ENCODE measurements around the gene KAZN.

The KAZN gene

DNA sequence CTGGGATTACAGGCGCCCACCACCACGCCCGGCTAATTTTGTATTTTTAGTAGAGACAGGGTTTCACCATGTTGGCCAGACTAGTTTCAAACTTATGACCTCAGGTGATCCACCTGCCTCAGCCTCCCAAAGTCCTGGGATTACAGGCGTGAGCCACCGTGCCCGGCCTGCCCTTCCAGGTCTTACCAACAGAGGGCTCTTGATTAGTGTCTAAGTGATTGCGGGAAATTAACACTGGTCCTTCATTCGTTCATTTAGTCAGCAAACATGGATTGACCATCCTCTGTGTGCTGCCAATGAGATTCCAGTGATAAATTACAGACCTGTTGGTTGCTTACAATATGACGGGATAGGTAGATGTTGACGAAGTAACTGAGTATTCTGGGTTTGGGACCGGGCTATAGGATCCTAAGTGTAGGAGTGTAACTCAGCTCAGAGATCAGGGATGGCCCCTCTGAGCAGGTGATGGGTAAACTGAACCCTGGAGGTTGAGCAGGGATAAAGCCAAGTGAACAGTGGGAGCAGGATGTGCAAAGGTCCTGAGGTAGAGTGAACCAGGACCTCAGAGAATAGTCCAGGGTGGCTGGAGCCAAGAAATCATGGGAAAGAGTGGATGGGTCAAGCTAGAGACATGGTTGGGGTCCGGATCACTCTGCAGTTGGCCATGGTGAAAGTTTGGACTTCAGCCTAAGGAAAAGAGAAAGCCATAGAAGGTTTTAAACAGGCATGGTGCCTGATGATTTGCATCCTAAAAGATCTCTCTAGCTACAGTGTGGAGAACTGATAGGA is 171.2 kb downstream of the KAZN start:
- DNase-seq (ENCODE audit: low read depth in 2 of 2), result no peak

DNA sequence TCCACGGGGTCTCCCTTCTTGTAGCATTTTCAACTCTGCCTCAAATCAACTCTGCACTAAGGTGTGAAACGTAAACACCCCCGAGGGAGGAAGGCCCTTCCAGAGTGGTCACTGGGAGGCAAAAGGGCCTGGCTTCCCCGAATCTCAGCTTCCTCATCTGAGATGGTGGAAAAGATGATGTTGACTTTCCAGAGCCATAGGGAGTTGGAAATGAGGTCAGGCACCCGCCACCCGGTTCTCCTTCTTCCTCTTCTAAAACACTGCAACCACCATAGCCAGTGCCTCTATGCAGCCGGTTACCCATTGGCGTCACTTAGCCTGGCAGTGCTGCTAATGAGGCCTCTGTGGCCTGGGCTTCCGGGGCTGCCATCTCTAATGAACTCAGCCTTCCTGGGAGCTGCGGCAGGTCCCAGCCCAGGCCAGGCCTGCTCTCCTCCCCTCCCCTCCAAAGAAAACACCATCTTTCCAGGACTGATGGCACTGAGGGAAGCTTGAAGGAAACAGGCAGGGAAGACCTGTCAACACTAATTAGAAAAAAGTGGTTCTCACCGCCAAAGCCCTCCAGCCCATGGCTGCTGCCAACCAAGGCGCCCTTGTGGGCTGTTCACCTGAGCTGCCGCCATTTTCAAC is 175.0 kb downstream of the KAZN start:
- no peak for DNase-seq (ENCODE audit: low read depth in 2 of 2)

DNA sequence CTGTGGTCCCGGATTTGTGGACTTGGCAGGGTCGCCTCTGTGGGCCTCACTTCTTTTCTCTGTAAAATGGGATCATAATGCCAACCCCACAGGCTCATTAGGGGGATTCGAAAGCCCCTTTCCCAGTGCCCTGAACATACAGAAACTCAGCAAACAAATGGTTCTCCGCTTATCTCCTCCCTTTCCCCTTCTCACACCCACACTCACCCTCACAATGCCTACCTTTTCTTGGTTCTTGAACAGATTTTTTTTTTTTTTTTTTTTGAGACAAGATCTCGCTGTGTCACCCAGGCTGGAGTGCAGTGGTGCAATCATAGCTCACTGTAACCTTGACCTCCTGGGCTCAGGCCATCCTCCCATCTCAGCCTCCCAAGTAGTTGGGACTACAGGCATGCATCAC is 175.7 kb downstream of the KAZN start:
- DNase-seq (ENCODE audit: low read depth in 2 of 2), result no peak

DNA sequence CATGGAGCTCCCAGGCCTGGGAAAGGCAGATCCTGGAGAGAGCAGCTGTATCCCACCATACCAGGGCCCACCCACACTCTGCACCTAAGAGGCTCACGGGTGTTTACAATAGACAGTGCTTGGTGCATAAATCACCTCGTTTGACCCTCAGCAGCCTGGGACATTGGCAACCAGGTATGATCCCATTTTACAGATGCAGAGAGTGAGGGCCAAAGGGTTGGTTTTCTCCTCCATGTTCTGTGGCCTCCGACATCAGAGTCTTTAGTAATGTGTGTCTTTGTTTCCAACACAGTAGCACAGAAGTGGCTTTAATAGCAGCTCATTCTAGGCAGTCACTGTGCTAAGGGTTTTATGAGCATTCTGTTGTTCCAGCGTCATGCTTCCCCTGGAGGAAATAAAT is 176.5 kb downstream of the KAZN start:
- DNase-seq (ENCODE audit: low read depth in 2 of 2), result no peak

DNA sequence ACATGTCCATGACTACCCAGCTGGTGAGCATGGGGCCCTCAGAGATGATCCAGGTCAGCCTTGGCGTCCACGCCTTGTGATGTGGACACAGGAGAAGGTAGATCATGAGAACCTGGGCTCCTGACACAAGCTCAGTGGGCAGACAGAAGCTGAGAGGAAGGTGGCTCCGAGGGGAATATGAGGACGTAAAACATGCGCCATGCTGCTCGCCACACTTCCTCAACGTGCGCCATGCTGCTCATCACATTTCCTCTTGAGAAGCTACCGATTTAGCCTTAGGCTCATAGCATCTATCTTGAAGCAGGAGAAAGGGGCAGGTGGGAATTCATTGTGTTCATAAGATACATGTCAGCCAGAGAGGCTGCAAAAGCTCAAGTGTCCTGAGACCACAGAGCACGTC is 176.9 kb downstream of the KAZN start:
- no peak for DNase-seq (ENCODE audit: low read depth in 2 of 2)

DNA sequence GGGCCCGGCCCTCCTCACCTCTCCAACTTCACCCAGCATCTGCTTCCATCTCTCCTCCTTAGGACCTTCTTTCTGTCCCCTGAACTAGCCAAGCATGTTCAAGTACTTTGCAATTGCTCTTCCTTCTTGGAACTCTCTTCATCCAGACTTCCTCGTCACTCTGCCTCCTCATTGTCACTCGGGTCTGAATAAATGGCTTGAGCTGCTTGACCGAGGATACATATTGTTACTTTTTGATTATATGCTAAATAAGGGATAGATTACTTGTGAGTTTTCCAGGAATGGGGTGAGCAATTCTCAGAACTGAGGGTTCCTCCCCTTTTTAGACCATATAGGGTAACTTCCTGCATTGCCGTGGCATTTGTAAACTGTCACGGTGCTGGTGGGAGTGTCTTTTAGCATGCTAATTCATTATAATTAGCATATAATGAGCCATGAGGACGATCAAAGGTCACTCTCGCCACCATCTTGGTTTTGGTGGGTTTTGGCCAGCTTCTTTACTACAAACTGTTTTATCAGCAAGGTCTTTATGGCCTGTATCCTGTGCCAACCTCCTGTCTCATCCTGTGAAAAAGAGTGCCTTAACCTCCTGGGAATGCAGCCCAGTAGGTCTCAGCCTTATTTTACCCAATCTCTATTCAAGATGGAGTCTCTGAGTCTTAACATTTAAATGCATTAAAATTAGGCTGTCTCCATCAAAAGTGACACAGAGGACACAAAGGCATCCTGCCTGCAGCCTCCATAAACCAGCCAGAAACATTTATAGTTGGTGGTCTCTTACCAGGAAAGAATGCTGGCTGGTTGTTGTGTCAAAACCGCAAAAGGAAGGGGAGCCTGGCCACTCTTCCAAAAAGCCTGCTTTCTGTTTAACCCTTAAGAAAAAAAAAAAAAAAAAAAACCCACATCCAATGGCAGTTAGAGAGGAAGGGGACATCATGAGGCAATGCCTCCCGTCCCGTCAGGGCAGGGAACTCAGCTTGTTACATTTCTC is 179.3 kb downstream of the KAZN start:
- DNase-seq (ENCODE audit: low read depth in 2 of 2), result no peak

DNA sequence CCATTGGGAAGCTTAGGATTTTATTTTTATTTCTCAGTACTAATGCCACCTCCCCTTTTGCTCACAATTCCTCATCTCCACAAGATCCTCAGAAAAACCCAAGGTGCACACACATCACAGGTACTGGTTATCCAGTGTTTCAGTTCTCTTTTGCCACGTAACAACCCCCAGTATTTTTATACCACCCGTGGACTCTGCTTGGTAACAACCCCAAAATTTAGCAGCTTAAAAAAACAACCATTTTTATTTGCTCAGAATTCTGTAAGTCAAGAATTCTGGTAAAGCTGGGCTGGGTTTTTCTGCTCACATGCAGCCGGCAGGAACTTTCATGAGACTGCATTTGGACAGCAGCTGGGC is 180.0 kb downstream of the KAZN start:
- DNase-seq (ENCODE audit: low read depth in 2 of 2), result no peak

DNA sequence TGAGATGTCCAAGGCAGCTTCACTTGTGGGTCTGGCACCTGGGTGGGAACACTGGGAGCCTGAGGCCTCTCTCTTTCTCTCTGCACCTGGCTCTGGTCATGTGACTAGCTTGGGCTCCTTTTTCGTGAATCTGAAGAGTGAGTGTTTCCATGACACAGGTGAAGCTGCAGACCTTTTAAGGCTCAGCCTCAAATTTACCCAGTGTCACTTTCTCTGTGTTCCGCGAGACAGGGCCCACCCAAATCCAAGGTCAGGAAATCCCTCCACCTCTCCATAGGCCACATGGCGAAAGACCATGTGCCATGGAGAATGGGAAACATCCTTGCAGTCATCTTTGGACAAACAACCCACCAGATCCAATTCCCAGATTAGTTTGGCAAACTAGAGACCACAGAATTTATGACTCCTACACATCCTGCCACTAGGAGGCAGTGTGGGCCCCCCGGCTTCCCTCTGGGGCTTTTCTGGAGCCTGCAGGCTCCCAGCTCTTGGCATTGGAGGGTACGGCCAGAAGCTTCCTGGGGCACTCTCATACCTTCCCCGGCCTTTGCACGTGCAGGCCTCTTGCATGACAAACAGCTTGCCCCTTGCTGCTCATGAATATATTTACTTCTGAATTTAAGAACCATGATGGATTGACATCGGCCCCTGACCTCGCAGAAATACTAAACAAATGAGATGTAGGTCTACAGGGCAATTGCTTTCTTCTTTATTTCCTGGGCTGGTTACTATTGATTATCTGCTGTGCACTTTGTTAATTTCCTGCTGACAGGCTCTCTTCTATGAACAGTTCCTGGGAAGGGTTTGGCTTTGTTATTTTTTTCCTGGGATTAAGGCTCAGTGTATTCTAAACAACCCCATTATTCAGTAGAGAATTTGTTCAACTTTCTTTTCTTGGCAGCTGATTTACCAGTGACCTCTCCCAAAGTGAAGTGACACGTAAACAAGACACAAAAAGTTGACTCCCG is 180.7 kb downstream of the KAZN start:
- DNase-seq (ENCODE audit: low read depth in 2 of 2), result no peak

DNA sequence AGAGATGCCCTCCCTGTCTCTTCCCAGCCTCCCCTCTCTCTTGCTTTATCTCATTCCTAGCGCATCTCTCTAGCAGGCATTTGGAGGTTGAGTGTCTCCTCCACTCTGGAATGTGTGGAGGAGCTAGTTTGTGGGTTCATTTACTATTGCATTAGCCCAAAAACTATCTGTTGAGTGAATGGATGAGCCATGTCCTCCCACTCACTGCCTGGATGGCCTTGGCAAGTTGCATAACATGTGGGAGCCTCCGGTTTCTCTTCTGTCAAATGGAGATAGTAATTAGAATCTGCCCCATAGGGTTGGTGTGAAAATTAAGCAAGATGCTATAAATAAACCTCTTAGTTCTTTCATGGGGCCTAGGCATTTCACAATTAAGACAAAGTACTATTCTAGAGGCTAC is 181.8 kb downstream of the KAZN start:
- DNase-seq (ENCODE audit: low read depth in 2 of 2), result no peak

DNA sequence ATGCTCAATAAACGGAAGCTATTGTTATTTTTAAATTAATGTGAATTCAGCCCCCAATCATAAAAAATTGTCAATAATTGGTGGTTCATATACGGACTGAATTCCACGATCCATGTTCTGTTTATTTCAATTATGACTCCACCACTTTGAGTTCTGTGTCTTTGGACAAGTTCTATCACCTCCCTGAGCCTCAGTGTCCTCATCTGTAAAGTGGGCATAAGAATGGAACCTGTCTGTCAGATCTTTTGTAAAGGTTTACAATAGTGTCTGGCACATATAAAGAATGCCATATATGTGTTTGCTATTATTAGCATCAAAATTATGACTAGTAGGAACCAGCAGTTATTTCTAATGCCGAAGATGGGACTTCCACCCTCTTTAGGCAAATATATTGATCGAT is 183.3 kb downstream of the KAZN start:
- DNase-seq (ENCODE audit: low read depth in 2 of 2), result no peak

DNA sequence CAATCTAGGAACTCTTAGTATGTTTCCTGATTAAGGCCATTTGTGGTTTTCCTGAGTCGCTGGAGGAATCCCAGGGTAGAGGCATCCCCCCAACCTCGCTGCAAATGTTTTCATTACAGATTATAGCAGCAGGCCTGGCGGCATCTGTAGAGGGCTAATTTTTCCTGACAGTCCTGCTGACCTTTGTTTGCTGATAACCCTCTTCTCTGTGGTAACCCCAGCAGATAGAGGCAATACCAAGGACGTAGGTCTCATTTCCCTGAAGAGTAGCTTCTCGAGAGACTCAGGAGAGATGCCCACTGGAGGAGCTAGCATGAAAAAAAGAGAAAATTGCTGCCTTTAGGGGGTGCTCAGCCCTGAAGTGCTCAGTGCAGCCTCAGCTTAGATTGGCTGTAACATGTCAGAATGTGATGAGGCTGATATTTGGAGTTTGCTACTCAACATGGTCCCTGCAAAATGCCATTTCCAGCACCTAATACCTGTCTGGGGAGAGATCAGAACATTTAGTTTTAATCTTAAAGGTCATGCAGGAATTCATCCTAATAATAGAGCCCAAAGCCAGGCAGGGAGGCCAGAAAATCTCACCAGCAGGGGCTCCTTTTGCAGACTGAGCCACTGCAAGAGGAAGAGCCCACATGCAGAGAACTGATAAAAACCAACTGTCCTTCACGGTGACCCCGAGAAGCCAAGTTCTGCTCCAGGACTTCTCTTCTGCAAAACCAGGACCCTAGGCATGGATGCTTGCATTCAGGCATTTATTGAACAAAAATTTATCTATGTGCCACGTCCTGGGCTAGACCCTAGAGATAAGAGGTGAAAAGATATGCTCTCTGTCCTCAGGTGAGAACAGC is 184.5 kb downstream of the KAZN start:
- no peak for DNase-seq (ENCODE audit: low read depth in 2 of 2)

DNA sequence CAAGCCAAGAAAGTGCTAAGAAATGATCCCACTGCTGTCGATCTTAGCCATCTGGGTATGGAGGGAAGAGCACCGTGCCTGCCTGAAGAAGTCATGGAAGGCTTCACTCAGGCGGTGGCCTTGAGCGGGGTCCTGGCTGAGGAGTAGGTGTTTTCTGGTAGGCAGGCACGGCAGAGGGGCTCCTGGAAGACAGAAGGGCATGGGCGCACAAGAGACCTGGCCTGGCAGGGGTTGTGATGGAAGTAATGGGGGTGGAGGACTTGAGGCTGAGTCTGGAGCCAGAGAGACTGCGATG is 185.1 kb downstream of the KAZN start:
- DNase-seq (ENCODE audit: low read depth in 2 of 2), result no peak

DNA sequence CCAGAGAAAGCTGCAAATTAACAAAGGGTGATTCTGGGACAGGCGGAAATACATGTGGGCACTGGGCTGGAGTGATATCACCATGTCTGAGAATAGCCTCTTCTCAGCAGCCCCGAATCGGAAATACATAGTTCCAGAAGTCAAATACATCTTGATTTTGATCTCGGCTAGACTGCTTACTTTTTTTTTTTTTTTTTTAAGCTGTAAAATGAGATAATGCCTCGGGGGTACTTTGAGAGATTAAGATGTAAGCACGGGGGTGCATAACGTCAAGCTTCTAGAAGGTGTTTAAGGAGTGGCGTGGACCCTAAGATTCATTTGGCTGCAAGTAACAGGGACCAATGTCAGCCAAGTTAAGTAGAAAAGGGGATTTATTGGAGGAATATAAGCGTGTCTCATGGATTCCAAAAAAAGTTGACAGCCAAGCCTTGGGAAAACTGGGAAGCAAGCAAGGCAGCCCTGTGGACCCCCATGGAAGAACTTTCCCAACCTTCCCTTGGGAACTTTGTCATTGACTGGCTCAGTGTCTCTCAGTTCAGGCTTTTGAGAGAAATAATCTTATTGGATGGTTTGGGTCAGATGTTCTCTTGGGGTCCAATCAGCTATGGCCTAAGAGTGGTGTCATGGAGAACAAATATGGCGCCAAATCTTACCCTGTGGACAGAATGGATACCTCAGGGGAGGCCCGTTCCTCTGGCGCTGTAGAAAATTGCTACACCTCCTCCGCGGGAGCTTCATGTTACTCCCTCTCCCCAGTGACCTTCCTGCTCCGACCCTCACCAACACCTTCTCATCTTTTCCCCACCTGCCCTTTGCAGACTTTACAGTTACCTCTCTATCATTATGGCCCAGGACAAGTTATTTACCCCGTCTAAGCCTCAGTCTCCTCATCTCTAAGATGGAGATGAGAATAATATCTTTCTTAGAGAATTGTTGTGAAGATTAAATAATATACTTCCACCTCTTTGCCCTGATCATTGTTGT is 186.6 kb downstream of the KAZN start:
- DNase-seq (ENCODE audit: low read depth in 2 of 2), result no peak

DNA sequence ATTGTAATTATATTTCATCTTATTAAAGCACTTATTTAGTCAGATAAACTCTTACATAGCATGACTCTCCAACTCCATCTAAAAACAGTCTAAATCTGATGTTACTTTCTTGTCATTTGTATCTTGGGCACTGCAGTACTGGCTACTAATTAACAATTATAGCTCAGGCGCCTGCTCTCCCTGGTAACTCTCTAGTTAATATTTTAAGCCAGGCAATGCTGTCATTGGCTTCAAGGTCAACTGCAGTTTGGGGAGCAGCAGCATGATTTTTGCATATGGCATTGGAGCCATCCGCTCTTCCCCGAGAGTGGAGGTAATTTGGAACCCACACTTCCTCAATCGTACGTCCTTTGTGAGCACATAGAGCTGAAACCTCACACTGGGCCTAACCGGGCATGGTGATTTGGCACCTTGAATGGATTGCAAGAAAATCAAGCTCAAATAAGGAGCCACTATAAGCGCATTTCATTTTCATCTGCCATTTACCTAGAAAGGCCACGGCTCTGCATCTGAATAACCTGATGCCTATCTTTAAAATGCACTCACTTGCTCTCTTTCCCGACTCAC is 187.7 kb downstream of the KAZN start:
- DNase-seq (ENCODE audit: low read depth in 2 of 2), result no peak

DNA sequence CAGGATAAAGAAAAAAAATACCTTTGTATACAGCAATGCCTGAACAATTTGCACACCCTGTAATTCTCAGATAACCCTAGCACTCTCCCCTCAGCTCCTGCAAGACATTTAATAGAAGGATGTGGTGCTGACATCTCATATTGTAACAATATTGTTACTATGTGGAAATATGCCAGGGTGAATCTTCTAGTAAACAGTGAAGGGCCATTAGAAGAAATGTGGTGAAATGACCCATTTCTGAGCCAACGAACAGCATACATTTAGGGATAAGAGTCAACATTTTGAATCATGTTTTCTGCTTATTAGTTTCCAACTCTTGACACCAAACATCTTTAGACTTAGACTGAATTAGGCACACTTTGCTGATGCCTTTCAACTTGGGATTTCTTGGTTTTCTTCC is 188.2 kb downstream of the KAZN start:
- no peak for DNase-seq (ENCODE audit: low read depth in 2 of 2)

DNA sequence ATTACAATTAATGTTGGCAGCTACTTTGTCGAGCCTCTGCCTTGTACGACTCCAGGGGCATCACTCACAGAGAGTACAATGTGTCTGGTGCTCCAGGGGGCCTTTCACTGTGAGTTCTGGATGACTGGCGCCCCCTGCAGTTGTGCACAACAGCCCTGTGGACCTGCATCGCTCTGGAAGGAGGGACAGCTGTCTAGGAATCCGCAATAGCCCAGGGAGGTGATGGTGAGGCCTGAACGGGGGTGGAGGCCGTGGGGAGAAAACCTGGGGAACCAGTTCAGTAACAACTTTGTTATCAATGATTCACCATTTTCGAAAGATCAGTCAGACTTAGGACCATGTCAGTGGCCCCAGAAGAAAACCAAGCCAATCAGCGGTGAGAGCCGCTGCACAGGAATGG is 189.1 kb downstream of the KAZN start:
- DNase-seq (ENCODE audit: low read depth in 2 of 2), result no peak

DNA sequence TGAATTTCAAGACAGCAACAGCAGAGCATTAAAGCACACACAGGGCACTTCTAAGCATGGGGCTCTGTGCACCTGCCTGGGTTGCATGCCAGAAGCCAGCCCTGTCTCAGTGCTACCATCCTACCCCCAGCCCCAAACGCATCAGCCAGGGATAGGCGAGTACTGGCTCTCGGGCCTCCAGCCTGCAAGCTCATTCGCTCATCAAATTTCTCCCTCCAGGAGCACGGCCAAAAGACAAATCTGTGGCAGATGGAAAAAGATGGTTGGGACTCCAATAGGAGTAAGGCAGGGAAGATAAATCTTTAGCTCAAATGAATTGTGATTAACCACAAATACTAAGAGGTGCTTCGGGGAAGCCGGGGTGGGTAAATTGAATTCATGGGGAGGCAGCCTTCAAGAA is 189.6 kb downstream of the KAZN start:
- DNase-seq (ENCODE audit: low read depth in 2 of 2), result no peak

DNA sequence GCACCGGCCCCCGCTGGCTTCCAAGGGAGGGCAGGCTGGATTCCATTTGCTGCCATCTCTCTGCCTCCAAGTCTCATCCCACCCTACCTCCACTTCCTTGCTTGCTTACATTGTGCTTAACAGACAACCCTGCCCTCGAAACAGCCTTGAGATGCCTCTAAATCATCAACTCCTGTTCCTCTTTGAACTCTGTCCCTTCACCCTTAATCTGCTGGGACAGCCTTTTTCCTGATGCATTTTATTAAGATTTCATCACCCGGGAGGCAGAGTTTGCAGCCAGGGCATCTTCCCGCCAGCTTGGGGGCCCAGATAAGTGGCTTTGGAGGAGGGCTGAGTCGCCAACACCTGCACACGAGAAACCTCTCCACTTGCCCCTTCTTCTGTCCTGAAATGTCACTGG is 192.5 kb downstream of the KAZN start:
- no peak for DNase-seq (ENCODE audit: low read depth in 2 of 2)

DNA sequence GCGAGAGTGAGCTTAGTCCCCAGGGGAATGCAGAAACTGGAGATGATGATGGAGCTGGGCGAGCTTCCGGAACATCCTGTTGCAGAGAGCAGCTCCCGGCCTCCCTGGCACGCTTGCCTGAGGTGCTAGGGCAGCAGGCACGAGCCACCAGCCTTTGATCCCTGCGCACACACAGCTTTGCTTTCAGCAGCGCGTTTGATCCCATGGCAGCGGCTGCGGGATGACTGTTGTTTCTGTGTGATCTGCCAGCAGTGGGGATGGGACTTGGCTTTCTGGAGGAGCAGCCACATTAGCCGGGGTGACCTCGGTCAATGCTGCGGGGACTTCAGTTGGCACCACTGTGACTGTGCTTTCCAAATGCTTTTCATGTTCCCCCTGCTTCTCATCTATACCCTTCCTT is 193.2 kb downstream of the KAZN start:
- DNase-seq (ENCODE audit: low read depth in 2 of 2), result no peak
